ENCODE results near the gene ITPR1.

- TF ChIP-seq CTCF (IDR thresholded peaks at IDR 0.05) = no peak
- TF ChIP-seq POLR2A (IDR thresholded peaks at IDR 0.05) = no peak
Measured at GRCh38 chr3:4768521-4768920, 275.4 kb downstream of the ITPR1 start.
